KBM-7 (cell line): ENCODE results near the gene SLC39A11.
"Not testable (repeated sequence)": the region's sequence is repeated elsewhere in the genome, so short reads cannot be mapped to it uniquely, and the experiment has no call there.

Source experiments
- DNase-seq: peaks from one replicate; pipeline ENCODE4 v3.0.0-alpha.2; 2015
- in situ Hi-C: fragments of 300-500 bp; cut with MboI; formaldehyde crosslinking; loops from 2 replicates; pipeline ENCODE4 v1.14.3; 2020; ENCODE audit warnings: low sequenced_read_pairs, low pct_unique_long_range_greater_than_20kb, mixed read lengths

SLC39A11 gene

GRCh38 chr17:72943826-72944689 is 148.4 kb downstream of the SLC39A11 start:
- in situ Hi-C loops, result no loop called here

GRCh38 chr17:72942579-72942978 is 149.9 kb downstream of the SLC39A11 start:
- in situ Hi-C loops, result no loop called here
- DNase-seq, result no peak

More at GRCh38 chr17:72943826-72944689, 148.4 kb downstream of the SLC39A11 start:
- DNase-seq, result no peak

- in situ Hi-C loops, result no loop called here
- no peak for DNase-seq
These were observed 152.0 kb downstream of the SLC39A11 start for GRCh38 chr17:72940496-72940895.

- in situ Hi-C loops, result no loop called here
- DNase-seq, result no peak
These were observed 154.0 kb downstream of the SLC39A11 start for GRCh38 chr17:72938482-72938881.

GRCh38 chr17:72937707-72938106 is 154.8 kb downstream of the SLC39A11 start:
- in situ Hi-C loops, result no loop called here
- DNase-seq, result no peak

- in situ Hi-C loops, DNase-seq: not testable (repeated sequence)
These were observed 155.2 kb downstream of the SLC39A11 start for GRCh38 chr17:72937254-72937653.

GRCh38 chr17:72935984-72936383 is 156.5 kb downstream of the SLC39A11 start:
- no peak for DNase-seq
- in situ Hi-C loops, result no loop called here

GRCh38 chr17:72934927-72935326 is 157.6 kb downstream of the SLC39A11 start:
- DNase-seq, result no peak
- in situ Hi-C loops, result no loop called here

- no peak for DNase-seq
- in situ Hi-C loops, result no loop called here
These were observed 160.9 kb downstream of the SLC39A11 start for GRCh38 chr17:72931635-72932034.

GRCh38 chr17:72931163-72931562 is 161.3 kb downstream of the SLC39A11 start:
- no peak for DNase-seq
- in situ Hi-C loops, result no loop called here

- in situ Hi-C loops, result no loop called here
These were observed 162.5 kb downstream of the SLC39A11 start for GRCh38 chr17:72930031-72930430.

GRCh38 chr17:72928454-72929136 is 163.9 kb downstream of the SLC39A11 start:
- in situ Hi-C loops, result no loop called here
- no peak for DNase-seq

More at GRCh38 chr17:72930031-72930430, 162.5 kb downstream of the SLC39A11 start:
- no peak for DNase-seq

- DNase-seq, result no peak
- in situ Hi-C loops, result no loop called here
These were observed 164.7 kb downstream of the SLC39A11 start for GRCh38 chr17:72927760-72928159.

- in situ Hi-C loops, result no loop called here
- no peak for DNase-seq
These were observed 165.3 kb downstream of the SLC39A11 start for GRCh38 chr17:72927146-72927545.

- no peak for DNase-seq
- in situ Hi-C loops, result no loop called here
These were observed 166.3 kb downstream of the SLC39A11 start for GRCh38 chr17:72926171-72926570.

- in situ Hi-C loops, result no loop called here
- no peak for DNase-seq
These were observed 168.3 kb downstream of the SLC39A11 start for GRCh38 chr17:72924196-72924595.

- DNase-seq, result peak; percentile 4
- in situ Hi-C loops, result no loop called here
These were observed 170.3 kb downstream of the SLC39A11 start for GRCh38 chr17:72922219-72922618.

GRCh38 chr17:72921347-72922054 is 171.0 kb downstream of the SLC39A11 start:
- in situ Hi-C loops, result no loop called here
- DNase-seq, result no peak

- no peak for DNase-seq
- in situ Hi-C loops, result no loop called here
These were observed 172.0 kb downstream of the SLC39A11 start for GRCh38 chr17:72920513-72920912.

- in situ Hi-C loops, result no loop called here
- no peak for DNase-seq
These were observed 175.5 kb downstream of the SLC39A11 start for GRCh38 chr17:72916991-72917390.
